Activated T-helper 1 cell treated with Interleukin-2 at 50 U/mL for 16 hours (primary cell): ENCODE data around the gene FOXP1.
"Not testable (repeated sequence)": the region's sequence is repeated elsewhere in the genome, so short reads cannot be mapped to it uniquely, and the experiment has no call there.

Source experiments
- DNase-seq: peaks from one replicate; pipeline ENCODE4 v3.0.0-alpha.2; 2020; ENCODE audit warnings: low read depth

The FOXP1 gene

GRCh38 chr3:71035314-71035713 is 548.2 kb downstream of the FOXP1 start:
- DNase-seq = no peak

GRCh38 chr3:71033681-71034220 is 549.8 kb downstream of the FOXP1 start:
- no peak for DNase-seq

GRCh38 chr3:71031914-71032521 is 551.5 kb downstream of the FOXP1 start:
- DNase-seq = no peak

DNA sequence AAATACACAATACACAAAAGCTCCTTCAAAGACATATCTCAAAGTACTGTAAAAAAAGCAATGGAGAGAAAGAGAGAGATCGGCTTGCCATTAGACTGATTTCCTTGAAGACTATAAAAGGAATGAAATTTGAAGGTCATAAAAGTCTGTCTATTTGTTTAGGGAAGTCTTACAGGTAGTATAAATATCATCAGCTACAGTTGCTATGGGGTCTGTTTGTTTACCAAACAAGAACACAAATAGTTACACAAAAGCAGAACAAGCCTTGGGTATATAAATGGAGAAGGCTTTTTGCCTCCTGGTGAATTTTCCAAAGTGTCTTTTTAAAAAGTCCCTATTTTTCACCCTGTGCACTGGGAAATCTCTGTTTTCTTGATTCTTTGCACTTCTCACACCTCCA is 552.3 kb downstream of the FOXP1 start:
- DNase-seq = no peak

- DNase-seq = no peak
Observed at GRCh38 chr3:71030748-71031147, 552.8 kb downstream of the FOXP1 start.

DNA sequence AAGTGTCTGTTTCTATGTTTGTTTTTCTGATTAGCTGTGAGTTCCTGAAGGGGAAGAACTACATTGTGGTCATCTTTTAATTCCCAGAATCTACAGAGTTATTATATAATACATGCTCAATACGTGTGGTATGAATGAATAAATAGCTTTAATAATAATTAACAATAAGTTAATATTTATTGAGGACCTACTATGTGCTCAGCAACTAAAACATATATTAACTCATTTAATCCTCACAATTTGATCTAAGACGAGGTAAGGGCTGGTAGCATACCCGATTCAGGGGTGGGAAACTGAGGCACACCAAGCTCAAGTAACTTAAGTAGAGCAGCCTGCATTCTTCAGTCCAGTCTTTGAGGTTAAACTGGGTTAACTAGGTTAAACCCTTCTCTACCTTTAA is 553.8 kb downstream of the FOXP1 start:
- DNase-seq = no peak

- no peak for DNase-seq
Observed at GRCh38 chr3:71028802-71029201, 554.7 kb downstream of the FOXP1 start.

GRCh38 chr3:71028184-71028583 is 555.3 kb downstream of the FOXP1 start:
- DNase-seq = no peak

DNA sequence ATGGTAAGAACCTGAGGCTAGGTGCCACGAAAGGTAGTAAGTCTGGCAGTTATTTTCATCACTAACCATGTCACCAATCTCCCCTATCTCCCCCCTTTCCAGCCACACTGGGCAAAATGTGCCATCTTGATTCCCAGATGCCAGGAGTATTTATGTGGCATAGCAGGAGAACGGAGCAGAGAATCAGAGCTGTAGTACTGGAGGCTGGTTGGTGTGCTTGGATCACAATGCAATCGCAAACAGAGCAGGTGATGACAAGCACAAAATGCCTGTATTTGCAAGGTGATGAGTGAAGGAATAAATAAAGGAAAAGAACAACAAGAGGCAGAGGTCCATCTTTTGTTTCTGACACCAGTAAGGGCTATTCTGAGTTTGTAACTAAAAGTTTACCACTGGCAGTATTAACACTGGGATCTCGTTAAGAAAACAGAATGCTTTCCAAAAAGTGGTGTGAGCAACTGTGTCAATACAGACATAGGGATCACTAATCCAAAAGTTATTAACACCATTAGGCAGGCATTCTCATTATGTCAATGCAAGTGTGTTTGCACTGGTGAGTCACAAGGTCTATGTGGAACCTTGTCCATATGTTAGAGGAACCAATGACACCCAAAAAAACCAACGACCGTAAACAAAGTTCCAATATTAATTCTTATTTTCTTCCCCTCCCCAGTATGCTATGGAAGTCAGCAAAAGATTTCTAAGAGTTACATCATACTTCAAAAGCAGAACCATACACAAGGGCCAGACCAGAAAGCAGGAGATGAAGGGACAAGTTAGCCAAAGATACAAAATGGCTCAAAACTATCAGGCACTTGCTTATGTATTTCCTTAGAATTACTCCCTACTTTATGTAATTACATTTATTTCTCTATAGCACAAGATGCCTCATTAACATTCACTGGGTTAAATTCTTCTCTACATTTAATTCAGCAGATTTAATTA is 556.6 kb downstream of the FOXP1 start:
- DNase-seq = no peak

DNA sequence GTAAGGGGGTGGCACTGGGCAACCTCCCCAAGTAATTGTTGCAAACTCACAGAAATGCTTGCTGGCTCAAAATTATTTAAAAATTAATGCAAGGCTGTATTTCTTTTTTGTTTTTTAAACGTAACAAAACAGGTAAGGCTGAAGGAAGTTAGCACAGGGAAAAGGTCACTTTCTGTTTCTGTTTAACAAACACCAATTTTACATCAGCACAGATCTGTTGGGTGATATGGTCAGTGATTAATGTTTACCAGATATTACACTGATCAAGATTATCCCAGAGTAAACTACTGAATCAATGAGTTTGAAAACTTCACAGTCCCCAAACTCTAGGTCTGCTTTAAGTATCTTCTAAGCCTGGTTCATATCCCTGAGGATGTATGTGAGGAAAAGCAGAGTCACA is 558.0 kb downstream of the FOXP1 start:
- DNase-seq = no peak

- DNase-seq = no peak
Observed at GRCh38 chr3:71025010-71025409, 558.5 kb downstream of the FOXP1 start.

DNA sequence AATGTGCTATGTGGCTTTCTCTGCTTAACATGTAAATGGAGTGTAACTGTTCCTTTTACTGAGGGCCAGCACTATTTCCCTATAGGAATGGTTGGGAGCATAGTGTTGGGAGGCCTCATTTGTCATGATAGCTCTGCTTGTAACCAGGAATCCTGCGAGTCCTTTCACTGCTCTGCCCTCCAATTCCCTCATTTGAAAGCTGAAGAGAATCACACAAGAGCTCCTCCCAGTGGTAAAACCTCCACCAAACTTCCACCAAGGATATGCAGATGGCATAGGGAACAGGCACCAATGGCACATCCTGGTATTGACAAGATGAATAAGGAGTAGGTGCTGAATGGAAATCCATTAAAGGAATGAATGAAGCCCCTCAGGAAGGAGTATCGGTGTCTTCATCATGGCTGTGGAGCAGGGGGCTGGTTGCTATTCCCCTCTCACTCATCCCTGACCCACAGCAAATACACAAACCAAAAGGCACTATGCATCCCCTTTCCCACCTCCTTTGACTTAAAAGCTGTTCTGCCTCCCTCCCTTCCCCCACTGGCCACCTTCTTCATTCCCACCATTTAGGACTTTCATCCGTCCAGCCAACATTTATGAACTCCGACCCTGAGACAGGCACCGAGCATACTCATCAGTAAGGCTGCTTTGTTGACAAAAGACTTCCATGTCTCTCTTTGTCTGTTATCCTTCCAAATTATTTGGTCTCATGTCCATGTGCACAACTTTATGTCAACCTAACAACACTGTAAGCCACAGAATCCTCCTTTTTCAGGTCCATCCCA is 560.8 kb downstream of the FOXP1 start:
- DNase-seq = no peak

DNA sequence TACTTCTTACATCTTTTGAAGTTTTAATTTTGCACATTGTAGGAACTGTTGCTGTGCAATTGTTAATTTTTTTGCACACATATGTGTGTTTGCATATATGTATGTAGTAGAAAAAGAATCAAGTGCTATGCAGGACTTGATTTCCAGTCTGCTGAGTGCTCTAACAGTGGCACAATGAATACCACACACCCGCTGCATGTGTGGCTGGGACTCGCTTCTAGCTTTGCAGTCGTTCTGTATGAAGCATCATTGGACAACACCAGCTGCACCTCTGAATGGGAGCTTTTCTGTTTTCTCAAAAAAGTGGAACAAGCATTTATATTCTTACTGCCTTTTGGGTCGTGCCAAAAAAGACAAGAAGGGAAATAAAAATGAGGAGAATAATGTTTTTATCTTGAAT is 564.7 kb downstream of the FOXP1 start:
- DNase-seq = no peak

DNA sequence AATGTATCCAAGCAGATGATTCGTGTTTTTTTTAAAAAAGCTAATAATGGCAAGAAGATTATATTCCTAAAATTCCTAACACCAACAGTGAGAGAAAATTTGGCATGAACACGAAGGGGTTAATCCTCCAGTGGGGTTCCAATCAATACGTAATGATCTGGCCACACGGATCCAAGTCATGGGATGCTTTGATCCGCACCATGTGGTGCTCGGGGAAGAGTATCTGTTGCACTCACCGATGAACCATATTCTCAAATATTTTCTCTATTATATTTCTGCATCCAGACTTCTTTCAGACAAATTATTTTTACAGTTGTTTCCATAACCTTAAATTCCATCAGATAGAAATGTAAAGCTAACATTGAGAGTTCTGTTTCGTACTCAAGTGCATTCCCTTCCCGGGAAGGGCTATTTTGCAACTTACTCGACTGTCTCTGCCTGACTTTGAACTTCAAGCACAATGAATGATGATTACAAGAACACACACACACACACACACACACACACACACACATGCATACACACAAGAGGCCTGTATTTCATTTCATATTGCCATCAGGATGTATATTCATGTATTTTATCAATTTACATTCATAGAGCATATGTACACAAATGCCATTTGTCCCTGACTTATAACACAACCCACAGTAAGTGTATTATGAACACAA is 567.2 kb downstream of the FOXP1 start:
- DNase-seq = no peak

DNA sequence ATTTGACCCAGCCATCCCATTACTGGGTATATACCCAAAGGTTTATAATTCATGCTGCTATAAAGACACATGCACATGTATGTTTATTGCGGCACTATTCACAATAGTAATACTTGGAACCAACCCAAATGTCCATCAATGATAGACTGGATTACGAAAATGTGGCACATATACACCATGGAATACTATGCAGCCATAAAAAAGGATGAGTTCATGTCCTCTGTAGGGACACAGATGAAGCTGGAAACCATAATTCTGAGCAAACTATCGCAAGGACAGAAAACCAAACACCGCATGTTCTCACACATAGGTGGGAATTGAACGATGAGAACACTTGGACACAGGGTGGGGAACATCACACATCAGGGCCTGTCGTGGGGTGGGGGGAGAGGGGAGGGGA is 568.9 kb downstream of the FOXP1 start:
- DNase-seq = not testable (repeated sequence)

GRCh38 chr3:71012971-71013370 is 570.6 kb downstream of the FOXP1 start:
- DNase-seq = no peak

- DNase-seq = no peak
Observed at GRCh38 chr3:71011565-71012287, 571.8 kb downstream of the FOXP1 start.

DNA sequence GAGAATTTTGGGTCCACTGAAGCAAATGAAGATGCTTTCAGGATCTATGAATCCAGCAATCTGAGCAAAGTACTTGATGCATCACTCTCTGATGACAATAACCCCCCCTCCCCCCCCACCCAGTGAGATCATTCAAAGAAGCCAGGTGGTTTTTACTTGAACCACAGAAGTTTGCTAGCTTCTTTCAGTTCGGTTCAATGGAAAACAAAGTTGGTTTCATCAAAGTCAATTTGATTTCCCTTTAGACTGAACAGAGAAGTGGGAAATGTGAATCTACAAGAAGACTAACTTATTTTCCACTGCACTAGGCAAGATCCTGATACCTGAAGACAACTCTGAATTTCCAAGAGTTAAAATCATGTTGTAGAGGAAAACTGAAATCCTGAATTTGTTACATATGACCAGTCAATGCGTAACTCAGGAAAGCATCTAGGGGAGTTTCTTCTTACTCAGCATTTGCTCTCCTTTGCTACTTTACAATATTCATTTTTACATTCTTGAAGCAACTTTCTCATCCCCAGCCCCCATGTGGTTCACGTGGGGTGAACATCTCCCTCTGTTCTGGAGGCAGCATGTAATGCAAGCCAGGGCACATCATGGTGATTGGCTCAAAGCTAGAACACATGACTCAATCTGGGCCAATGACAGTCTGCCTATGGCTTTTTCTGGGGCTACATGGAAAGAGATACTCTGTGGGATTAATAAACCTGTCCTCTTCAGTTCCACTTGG is 572.6 kb downstream of the FOXP1 start:
- no peak for DNase-seq

- DNase-seq = no peak
Observed at GRCh38 chr3:71008350-71008935, 575.1 kb downstream of the FOXP1 start.
